Aorta (tissue), 5 donors: ENCODE results near the gene SUPT5H. TPM values are rescaled to one million over a fixed set of nuclear protein-coding genes. Genes with fewer than 3 reads are reported as not detected.

Source experiments
- ATAC-seq: fragments of 200-7000 bp; cut with Tn5 transposase; one replicate; pipeline ENCODE4 v1.9.1; 2022; ENCODE audit warnings: moderate library complexity; ENCODE audit not compliant: low FRiP score
- DNase-seq, 2 donors: peaks; one replicate each; pipeline ENCODE4 v3.0.0-alpha.2; 2020
- H3K27ac ChIP-seq, 2 donors: one replicate each; pipeline ENCODE4 v1.5.1; 2013; ENCODE audit warnings: low read length in 2 of 2, mild to moderate bottlenecking in 2 of 2, moderate library complexity in 2 of 2, control low read depth in 1 of 2, inconsistent platforms in 1 of 2, low read depth in 1 of 2
- H3K27me3 ChIP-seq, 2 donors: one replicate each; pipeline ENCODE4 v1.6.1; 2013; ENCODE audit warnings: control low read depth in 1 of 2, low read length in 1 of 2, mild to moderate bottlenecking in 1 of 2, moderate library complexity in 1 of 2; ENCODE audit not compliant: insufficient read depth in 2 of 2, control insufficient read depth in 1 of 2
- H3K36me3 ChIP-seq, 2 donors: one replicate each; pipeline ENCODE4 v1.6.1; 2013; ENCODE audit warnings: control low read depth in 1 of 2, low read length in 1 of 2, mild to moderate bottlenecking in 1 of 2; ENCODE audit not compliant: insufficient read depth in 2 of 2, control insufficient read depth in 1 of 2
- H3K4me1 ChIP-seq, 2 donors: one replicate each; pipeline ENCODE4 v1.6.1; 2013; ENCODE audit warnings: low read length in 2 of 2, control low read depth in 1 of 2, mild to moderate bottlenecking in 1 of 2, moderate library complexity in 1 of 2; ENCODE audit not compliant: insufficient read depth in 2 of 2, control insufficient read depth in 1 of 2
- H3K4me3 ChIP-seq, 2 donors: one replicate each; pipeline ENCODE4 v1.5.1; 2013; ENCODE audit warnings: low read length in 2 of 2, control low read depth in 1 of 2, mild to moderate bottlenecking in 1 of 2
- H3K9me3 ChIP-seq: one replicate; pipeline ENCODE4 v1.6.1; 2013; ENCODE audit warnings: mild to moderate bottlenecking, low read length; ENCODE audit not compliant: control insufficient read depth
- WGBS, 2 donors: extraction: QIAGEN DNeasy Blood & Tissue Kit; methylation state at CpG; one replicate each; pipeline ENCODE4 v1.1.7; 2013; 5-methylcytosine and 5-hydroxymethylcytosine counted together
- intact Hi-C, 2 donors: fragments of 100-400 bp; cut with DNase I; formaldehyde crosslinking; loops; one replicate each; pipeline versions ENCODE4 v1.14.2 to v1.15.0; 2022
- polyA plus RNA-seq, 2 donors: library from polyadenylated mRNA; stranded (reverse); fragments of 200-250 nt; gene quantifications; one replicate each; pipeline ENCODE4 v1.2.3, GENCODE V29; 2013
- total RNA-seq, 2 donors: library from RNA; stranded (reverse); fragmentation: NEBNext Ultra II Directional; extraction: Animal tissue kit (Norgen Biotek cat#: 25700); gene quantifications; one replicate each; pipeline ENCODE4 v1.2.1, GENCODE V29; 2021
- donor health status: healthy with polysubstance abuse.
- donor health status: Bipolar disorder and iron deficiency.
- donor health status: DM: no; HTN: no; CAD: no.
- donor health status: DM: no; HTN: no; CAD: no.
- donor health status: DM: yes; HTN: yes; CAD: no.

Gene SUPT5H
- total and polyA plus RNA-seq, 4 donors = 56.1 to 170 (median 96.5) TPM

DNA sequence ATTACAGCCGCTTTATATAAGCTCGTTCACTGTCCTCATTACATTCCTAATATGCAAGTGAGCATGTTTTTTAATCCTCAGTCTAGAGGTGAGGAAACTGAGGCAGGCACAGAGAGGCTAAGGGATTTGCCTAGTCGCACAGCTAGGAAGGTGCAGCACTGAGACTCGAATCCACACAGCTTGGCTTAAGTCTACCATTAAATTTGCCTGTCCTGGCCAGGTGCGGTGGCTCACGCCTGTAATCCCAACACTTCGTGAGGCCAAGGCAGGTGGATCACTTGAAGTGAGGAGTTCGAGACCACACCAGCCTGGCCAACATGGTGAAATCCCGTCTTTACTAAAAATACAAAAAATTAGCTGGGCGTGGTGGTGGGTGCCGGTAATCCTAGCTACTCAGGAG, 17.7 kb upstream of the SUPT5H start:
- intact Hi-C loops = loop anchor here in 1 of 2 donors (2.0 kb wide), 1 partner anchor 13 kb away; no protein-coding TSS in a partner anchor
- 90 to 93% methylated on average over 11 of the region's 11 CpGs for WGBS, 2 donors

DNA sequence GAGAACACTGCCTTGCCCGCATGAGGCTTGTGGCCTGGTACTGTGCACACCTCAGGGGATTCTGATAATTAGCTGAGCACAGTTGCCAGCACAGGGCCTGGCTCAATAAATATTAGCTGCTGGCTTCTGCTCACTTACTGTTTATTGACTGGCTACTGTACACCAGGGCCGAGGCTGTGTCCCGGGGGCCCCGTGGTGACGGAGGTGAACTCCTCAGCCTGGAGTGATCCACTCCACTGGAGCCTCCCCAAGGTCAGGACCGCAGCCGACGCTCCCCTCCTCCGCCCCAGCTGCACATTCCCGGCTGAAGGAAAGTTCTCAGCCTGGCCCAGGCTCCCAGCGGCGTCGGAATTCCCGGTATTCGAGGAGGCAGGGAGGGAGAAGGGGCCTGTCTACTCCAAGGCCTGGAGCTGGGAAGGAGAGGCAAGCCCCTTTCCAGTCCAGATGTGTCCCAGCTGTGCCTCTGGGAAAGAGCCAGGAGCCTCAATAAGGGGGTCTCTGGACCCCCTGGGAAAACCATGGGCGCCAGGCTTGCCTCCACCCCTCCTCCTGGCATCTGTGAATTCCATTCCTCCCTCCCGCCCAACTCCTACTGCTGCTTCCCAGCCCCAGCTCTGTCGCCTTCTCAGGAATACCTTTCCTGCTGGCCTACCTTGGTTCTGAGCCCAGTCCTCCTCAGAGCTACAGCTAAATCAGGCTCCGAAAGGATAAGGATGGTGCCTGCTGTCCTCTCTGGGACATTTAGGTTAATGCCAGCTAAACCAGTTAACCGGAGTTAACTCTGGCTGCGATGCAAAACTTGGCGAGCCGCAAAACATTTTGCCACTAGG, 16.9 kb upstream of the SUPT5H start:
- Histone ChIP-seq H3K4me3 (no peak overlapping the region), H3K36me3 (peaks cover 2% of the 10 kb centered on the region in 2 donors), H3K27me3 (no peaks in the 10 kb centered on the region), H3K27ac (peak overlapping the region; percentile 53 to 91), H3K4me1 (no peaks in the 10 kb centered on the region), H3K9me3 (no peaks in the 10 kb centered on the region)
- peak; percentile 85 to 90 for DNase-seq
- intact Hi-C loops = loop anchor here in 1 of 2 donors (2.0 kb wide), 1 partner anchor 14 kb away; no protein-coding TSS in a partner anchor
- ATAC-seq = peak; percentile 68
- WGBS, 2 donors = 5 to 6% methylated on average over 23 of the region's 23 CpGs

More for the DNA sequence above, 17.7 kb upstream of the SUPT5H start:
- H3K4me1 ChIP-seq = no peaks in the 10 kb centered on the region
- H3K27me3 ChIP-seq = no peaks in the 10 kb centered on the region
- no peaks in the 10 kb centered on the region for H3K9me3 ChIP-seq
- peaks cover 0 to under 1% of the 10 kb centered on the region in 2 donors for H3K36me3 ChIP-seq
- H3K27ac ChIP-seq = no peak overlapping the region
- H3K4me3 ChIP-seq = no peak overlapping the region
- ATAC-seq = no peak
- no peak for DNase-seq

DNA sequence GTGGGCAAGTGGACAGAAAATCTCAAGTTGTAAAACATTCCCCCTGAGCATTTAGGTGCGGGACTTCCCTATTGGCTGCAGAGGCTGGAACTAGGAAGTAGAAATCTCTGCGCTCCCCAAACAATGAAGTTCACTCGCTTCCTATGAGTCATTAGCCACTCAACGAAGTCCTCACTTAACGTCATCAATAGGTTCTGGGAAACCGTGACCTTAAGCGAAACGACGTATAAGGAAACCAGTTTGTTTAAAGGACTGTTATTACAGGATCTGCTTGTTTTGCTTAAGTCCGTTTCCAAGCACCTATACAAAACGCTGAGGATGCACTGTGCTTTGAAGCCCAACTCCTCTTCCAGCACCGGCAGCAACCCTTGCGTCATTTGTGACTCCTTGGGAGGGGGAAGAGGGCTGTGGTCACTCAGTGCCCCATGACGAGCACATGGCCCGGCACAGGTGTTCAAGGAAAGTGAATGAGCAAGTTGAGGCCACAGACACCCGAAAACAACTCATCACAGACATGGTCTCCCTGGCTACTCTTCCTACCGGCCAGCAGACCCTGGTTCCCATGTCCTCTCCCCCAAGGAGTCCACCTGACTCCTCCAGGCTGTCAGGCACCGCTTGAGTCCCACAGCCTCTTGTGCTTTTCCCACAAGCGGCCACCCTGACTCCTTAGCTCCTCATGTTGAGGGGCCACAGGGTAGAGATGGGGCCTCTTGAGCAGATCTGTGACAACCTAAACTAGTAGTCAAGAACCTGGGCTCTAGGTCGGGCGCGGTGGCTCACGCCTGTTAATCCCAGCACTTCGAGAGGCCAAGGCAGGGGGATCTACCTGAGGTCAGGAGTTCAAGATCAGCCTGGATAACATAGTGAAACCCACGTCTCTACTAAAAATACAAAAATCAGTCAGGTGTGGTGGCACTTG, 14.4 kb upstream of the SUPT5H start:
- Histone ChIP-seq H3K9me3 (no peaks in the 10 kb centered on the region), H3K27me3 (no peaks in the 10 kb centered on the region), H3K4me3 (no peak overlapping the region), H3K4me1 (peaks cover 0 to 2% of the 10 kb centered on the region in 2 donors), H3K36me3 (peaks cover 2 to 6% of the 10 kb centered on the region in 2 donors), H3K27ac (no peak overlapping the region)
- intact Hi-C loops = no loop called here
- DNase-seq (peak in 1 of 2 donors; percentile 72), ATAC-seq (no peak)
- WGBS, 2 donors = 71 to 74% methylated on average over 25 of the region's 25 CpGs

DNA sequence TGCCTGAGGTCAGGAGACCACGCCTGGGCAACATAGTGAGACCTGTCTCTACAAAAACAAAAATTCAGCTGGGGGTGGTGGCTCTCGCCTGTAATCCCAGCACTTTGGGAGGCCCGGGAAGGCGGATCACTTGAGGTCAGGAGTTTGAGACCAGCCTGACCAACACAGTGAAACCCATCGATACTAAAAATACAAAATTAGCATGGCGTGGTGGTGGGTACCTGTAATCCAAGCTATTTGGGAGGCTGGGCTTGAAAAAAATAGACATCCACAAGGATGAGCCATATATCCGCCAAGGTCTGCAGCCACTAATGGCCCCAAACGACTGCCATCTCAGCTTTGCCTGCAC, 12.7 kb upstream of the SUPT5H start:
- WGBS, 2 donors = 94% methylated on average over 8 of the region's 8 CpGs
- Histone ChIP-seq H3K4me1 (peaks cover 0 to 2% of the 10 kb centered on the region in 2 donors), H3K9me3 (no peaks in the 10 kb centered on the region), H3K4me3 (no peak overlapping the region), H3K27ac (no peak overlapping the region), H3K27me3 (no peaks in the 10 kb centered on the region), H3K36me3 (peaks cover 2 to 6% of the 10 kb centered on the region in 2 donors)
- ATAC-seq (no peak), DNase-seq (no peak)
- intact Hi-C loops = no loop called here

DNA sequence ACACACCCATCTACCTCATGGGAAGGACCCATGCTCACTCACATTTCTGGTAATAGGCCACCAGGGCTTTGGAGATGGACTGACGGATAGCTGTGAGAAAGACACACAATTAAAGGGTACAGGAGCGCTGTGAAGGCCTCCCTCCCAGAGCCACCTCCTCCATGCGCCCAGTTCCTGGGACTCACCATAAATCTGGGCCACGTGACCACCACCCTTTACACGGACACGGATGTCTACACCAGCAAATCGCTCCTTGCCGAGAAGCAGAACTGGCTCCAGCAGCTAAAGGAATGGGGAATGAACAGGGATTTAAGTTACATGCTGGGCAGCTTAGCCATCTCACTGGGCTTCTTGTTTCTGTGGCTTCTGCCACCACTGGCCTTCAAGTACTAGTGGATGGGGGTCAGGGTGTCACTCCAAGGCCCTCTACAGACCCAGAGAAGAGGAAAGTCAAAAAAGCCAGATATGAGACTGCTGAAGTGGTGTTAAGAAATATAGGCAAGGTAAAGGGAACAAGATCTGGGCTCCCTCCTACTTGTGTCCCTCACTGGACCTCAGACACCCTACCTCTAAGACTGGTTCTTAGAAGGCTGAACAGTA, 11.8 kb upstream of the SUPT5H start:
- peaks cover 2 to 6% of the 10 kb centered on the region in 2 donors for H3K36me3 ChIP-seq
- peaks cover 0 to 2% of the 10 kb centered on the region in 2 donors for H3K4me1 ChIP-seq
- no peak overlapping the region for H3K27ac ChIP-seq
- DNase-seq (no peak), ATAC-seq (no peak)
- intact Hi-C loops = no loop called here
- H3K4me3 ChIP-seq = no peak overlapping the region
- 94% methylated on average over 8 of the region's 8 CpGs for WGBS, 2 donors
- no peaks in the 10 kb centered on the region for H3K9me3 ChIP-seq
- no peaks in the 10 kb centered on the region for H3K27me3 ChIP-seq

- H3K27ac ChIP-seq = no peak overlapping the region
- H3K9me3 ChIP-seq = no peaks in the 10 kb centered on the region
- WGBS, 2 donors = 57 to 59% methylated on average over 10 of the region's 10 CpGs
- H3K27me3 ChIP-seq = no peaks in the 10 kb centered on the region
- H3K4me1 ChIP-seq = peaks cover 0 to 2% of the 10 kb centered on the region in 2 donors
- no peak overlapping the region for H3K4me3 ChIP-seq
- DNase-seq (no peak), ATAC-seq (no peak)
- H3K36me3 ChIP-seq = peaks cover 2 to 6% of the 10 kb centered on the region in 2 donors
- intact Hi-C loops = loop anchor here in 1 of 2 donors (5.0 kb wide), 2 partner anchors 42 to 98 kb away; partner anchors contain the start of genes EID2B, MED29 and PAF1
Observed at GRCh38 chr19:39434123-39435076, 11.0 kb upstream of the SUPT5H start.

DNA sequence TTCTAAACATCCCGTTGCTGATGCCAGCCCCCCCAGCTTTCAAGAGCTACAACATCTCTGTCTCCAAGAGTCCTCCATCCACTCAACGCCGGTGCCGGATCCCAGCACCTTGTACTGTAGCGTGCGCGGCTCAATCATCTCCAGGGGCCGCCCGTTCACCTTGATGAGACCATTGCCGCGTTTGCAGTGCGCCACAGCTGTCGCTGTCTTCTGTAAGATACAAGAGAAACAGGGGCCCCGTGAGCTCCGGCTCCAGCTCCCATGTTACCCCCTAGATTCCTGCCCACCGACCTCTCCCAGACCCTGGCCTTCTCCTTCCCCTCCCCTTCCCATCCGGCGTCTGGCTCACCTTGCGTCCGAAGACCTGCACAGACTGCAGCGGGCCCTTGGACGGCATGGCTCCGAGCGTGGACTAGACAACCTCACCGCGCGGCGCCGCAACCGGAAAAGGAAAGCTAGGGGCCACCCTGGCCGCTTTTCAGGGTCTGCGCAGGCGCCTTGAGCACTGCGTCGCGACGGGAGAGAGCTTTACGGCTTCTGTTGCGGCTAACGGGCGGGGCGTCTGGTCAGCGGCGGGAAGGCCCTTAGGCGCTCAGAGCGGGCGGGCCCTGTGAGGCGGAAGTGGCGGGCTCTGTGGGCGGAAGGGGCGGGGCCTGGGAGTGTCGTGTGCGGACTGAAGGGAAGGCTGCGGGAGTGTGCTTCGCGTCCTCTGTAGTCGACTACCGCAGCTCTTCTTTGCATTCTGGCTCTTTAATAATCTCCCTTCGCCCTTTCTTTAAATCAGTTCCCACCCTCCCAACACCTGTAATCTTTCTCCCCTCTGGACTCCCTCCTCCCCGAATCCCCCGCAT, 9.7 kb upstream of the SUPT5H start, which contains the start of gene RPS16:
TSS of gene RPS16 (minus strand) at position 451 of the 851 bp plus-strand sequence. CDS start at position 397, 54 bp downstream.
- Histone ChIP-seq H3K4me1 (peaks cover 0 to 2% of the 10 kb centered on the region in 2 donors), H3K36me3 (peaks cover 2 to 6% of the 10 kb centered on the region in 2 donors), H3K4me3 (peak within 1 kb of the TSS; percentile 31 to 61), H3K9me3 (no peaks in the 10 kb centered on the region), H3K27ac (peak within 1 kb of the TSS in 1 of 2 donors; percentile 49), H3K27me3 (no peaks in the 10 kb centered on the region)
- DNase-seq (peak; percentile 99 to 100), ATAC-seq (peak; percentile 99)
- intact Hi-C loops = loop anchor here (1.0 to 5.0 kb wide), 3 partner anchors 23 to 97 kb away; partner anchors contain the start of genes EID2B (in 1 of the 2), MED29 (in 1 of the 2), PAF1 (in 1 of the 2) and PLEKHG2 (in 1 of the 2)
- 0% methylated on average over 60 to 61 of the region's 61 CpGs for WGBS, 2 donors
